ENCODE results near the gene TUBGCP6.

Gene TUBGCP6

GRCh38 chr22:50192436-50193204, 52.2 kb downstream of the TUBGCP6 start:
- DNase-seq = no peak

DNA sequence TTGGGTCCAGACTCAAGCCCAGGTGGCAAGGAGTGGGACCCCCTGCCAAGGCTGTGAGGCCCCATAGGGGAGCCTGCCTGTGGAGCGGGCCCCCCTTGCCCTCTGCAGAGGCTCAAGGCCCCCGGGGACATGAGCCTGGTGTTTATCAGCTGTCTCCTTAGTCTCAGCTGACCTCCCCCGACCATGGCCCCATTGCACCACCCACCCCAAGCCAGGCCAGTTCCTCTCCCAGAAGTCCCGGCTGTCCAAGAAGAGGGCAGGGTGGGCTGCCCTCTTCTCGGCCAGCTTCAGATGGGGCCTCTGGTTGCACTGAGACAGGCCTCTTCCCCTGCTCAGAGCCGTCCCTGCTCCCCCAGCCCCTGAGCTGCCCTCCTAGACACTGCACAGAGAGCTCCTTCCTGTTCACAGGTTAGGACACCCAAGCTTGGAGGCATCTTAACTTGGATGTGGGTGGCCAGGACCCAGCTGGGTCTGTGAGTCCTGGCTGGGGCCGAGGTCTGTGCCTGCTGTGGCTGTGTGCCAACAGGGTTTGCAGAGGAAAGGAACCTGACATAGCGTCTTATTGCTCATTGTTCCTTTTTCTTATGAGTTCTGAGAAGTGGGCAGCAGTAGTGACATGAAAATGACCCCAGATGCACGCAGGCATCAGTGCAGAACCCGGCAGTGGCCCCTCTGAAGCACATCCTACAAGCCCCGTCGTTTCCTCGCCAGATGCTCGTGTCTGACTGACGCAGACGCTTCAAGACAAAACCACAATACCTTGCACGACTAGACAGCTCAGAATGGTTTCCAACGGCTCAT, 53.7 kb downstream of the TUBGCP6 start:
- no peak for DNase-seq

- DNase-seq = peak; percentile 89
Observed at GRCh38 chr22:50190182-50190940, 54.5 kb downstream of the TUBGCP6 start.

- no peak for DNase-seq
Observed at GRCh38 chr22:50189849-50190181, 55.0 kb downstream of the TUBGCP6 start.

GRCh38 chr22:50189184-50189848, 55.5 kb downstream of the TUBGCP6 start:
- DNase-seq = no peak

DNA sequence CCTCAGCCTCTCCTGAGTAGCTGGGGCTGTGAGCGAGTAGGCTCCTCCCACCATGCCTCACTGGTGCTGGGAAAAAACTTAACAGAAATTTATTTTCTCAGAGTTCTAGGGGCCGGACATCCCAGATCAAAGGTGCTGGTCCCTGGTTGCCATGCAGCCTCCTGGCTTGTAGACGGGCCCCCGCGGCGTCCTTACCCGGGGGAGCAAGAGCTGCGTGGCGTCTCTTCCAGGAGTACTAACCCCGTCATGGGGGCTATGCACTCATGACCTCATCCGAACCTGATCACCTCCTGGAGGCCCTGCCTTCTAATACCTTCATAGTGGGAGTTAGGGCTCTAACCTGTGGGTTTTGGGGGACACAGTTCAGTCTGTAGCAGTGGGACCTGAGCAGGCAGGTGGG, 56.5 kb downstream of the TUBGCP6 start:
- DNase-seq = no peak

- DNase-seq = no peak
Observed at GRCh38 chr22:50186761-50187523, 57.9 kb downstream of the TUBGCP6 start.

GRCh38 chr22:50186181-50186714, 58.6 kb downstream of the TUBGCP6 start:
- DNase-seq = no peak

DNA sequence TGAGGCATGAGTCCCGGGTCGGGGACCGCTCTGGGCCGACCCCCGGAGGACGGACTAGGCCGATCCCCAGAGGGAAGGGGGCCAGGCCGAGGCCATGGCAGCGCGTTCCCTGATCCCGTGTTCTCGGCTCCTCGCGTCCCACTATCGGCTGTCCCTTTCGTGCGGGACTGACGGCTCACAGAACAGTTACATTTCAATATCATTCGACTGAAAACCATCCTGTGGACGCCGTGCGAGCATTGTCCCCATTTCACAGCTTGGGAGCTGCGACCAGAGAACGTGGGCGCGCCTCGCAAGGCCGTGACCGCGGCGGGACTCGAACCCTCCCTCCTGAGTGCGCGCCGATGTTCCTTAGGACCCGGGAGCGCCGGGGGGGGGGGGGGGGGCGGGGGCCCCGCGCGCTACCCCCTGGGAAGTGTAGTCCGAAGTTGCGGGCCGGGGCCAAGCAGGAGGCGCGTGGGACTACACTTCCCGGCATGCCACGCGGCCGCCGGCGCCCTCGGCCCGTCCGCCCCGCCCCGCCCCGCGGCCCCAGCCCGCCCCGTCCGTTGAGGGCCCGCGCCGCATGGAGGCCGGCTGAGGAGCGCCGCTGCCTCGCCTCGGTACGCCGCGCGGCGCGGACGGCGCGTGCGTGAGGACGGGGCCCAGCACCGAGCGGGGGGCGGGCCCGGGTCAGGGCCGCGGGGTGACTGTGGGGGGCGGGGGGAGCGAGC, 59.3 kb downstream of the TUBGCP6 start, which contains the start of gene TRABD:
Gene TRABD (plus strand): TSS at position 539 of the 713 bp plus-strand sequence. CDS start 7,148 bp downstream, outside the sequence.
- DNase-seq = peak; percentile 95

DNA sequence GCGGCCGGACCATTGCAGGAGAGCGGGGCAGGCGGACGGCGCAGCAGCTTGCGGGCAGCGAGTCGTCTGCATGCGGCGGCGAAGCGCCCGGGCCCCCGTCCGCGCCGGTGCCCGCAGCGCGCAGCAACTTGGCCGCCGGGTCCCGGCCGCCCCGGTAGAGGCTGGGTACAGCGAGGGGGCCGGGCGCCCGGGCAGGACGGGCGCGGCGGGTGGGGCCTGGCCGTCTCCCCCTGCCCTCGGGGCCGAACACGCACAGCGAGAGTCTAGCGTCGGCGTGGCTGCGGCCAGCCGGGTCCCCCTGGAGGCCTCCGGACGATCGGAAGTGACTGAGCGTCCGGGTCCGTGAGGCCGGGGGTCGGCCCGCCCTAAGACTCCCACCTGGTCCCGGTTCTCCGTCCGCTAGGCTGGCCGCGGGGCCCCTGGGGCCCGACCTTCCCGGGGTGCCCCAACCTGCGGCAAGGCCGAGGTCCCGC, 59.9 kb downstream of the TUBGCP6 start:
- no peak for DNase-seq

DNA sequence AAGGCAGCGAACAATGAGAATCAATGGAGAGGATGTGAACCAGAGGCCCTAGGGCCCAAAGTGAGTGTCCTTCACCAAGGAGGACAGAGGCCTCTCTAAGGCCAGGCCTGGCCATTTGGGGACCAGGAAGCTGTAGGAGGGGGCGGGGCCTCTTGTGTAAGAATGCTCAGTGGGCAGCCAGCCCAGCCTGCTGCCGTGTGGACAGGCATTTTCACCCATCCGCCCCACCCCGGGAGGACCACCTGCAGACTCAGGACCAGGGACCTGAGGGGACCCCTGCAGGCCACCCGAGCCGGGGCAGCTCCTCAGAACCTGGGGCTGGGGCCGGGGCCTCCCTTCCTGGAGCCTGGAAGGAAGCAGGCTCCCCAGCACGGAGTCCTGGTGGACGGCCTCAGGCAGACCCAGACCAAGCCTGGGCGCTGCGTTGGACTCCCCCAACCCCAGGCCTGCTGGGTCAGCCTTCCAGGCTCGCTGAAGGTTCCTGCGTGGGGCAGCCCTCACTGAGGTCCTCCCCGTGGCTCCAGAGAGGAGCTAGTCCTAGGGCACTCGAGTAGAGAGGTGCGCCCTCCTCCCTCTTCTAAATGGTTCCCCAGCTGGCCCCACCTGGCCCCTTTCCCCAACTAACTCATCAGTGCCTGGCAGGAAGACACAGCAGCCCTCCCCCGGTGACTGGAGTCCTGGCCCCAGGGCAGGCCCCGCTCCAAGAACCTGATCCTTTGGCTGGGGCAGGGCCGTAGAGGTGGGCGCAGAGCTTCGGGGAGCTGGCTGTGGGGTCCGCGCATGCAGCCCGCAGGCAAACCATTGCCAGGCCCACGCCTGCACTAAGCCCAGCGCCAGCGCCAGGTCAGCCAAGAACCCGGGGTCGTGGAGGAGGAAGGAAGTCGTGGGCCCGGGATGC, 60.6 kb downstream of the TUBGCP6 start:
- DNase-seq = no peak

- no peak for DNase-seq
Observed at GRCh38 chr22:50183141-50183971, 61.5 kb downstream of the TUBGCP6 start.

- no peak for DNase-seq
Observed at GRCh38 chr22:50182176-50183081, 62.4 kb downstream of the TUBGCP6 start.

GRCh38 chr22:50180727-50181521, 63.9 kb downstream of the TUBGCP6 start:
- no peak for DNase-seq

- DNase-seq = no peak
Observed at GRCh38 chr22:50179937-50180726, 64.7 kb downstream of the TUBGCP6 start.
